ENCODE results near the gene C4A.
"Not testable (repeated sequence)": the region's sequence is repeated elsewhere in the genome, so short reads cannot be mapped to it uniquely, and the experiment has no call there.

Gene C4A

DNA sequence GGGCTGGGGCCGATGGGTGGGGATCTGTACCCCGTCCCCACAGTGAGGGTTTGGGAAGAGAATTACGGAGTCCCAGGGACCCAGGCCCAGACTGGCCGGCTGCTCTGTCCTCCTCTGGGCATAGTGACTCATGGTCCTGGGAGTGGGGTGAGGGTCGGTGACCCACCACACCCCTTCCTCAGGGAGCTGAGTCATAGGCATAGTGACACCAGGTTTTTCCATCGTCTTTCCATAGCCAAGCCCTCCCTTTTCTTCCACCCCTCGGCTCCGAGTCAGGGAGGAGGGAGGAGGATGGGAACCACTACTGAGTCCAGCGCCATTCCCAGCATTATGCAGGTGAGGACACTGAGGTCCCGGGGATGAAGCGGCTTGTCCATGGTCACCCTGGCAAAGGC lies 65.2 kb downstream of the C4A start:
- no peak for DNase-seq (ENCODE audit: low read depth in 1 of 2, low spot score in 1 of 2)
- no peak for TF ChIP-seq SPI1 (IDR thresholded peaks at IDR 0.05; ENCODE audit: borderline replicate concordance, low read depth)

DNA sequence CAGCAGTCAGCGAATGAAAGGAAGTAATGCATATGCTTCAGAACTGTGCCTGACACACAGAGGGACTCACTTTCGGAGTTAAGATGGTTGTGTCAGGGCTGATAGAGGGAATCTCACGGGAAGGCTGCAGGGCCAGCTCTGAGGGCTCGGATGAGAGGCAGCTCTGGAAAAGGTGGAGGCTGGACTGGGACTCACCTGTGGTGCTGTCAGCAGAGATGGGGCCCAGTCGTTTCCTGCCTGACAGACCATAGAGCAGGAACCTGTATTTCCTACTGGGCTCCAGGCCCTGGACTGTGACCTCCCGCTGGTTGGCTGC lies 65.6 kb downstream of the C4A start:
- H3K4me3 ChIP-seq (replicated peaks; ENCODE audit: insufficient read depth, low read length) = no peak overlapping the region
- no peak for DNase-seq (ENCODE audit: low read depth in 1 of 2, low spot score in 1 of 2)
- no peak overlapping the region for H3K27ac ChIP-seq (replicated peaks)
- TF ChIP-seq GABPA (IDR thresholded peaks at IDR 0.05; ENCODE audit: low read depth) (no peak), POLR2AphosphoS5 (IDR thresholded peaks at IDR 0.05; ENCODE audit: low read depth) (no peak), SPI1 (IDR thresholded peaks at IDR 0.05; ENCODE audit: borderline replicate concordance, low read depth) (no peak)
- TF ChIP-seq, protein P1, sequence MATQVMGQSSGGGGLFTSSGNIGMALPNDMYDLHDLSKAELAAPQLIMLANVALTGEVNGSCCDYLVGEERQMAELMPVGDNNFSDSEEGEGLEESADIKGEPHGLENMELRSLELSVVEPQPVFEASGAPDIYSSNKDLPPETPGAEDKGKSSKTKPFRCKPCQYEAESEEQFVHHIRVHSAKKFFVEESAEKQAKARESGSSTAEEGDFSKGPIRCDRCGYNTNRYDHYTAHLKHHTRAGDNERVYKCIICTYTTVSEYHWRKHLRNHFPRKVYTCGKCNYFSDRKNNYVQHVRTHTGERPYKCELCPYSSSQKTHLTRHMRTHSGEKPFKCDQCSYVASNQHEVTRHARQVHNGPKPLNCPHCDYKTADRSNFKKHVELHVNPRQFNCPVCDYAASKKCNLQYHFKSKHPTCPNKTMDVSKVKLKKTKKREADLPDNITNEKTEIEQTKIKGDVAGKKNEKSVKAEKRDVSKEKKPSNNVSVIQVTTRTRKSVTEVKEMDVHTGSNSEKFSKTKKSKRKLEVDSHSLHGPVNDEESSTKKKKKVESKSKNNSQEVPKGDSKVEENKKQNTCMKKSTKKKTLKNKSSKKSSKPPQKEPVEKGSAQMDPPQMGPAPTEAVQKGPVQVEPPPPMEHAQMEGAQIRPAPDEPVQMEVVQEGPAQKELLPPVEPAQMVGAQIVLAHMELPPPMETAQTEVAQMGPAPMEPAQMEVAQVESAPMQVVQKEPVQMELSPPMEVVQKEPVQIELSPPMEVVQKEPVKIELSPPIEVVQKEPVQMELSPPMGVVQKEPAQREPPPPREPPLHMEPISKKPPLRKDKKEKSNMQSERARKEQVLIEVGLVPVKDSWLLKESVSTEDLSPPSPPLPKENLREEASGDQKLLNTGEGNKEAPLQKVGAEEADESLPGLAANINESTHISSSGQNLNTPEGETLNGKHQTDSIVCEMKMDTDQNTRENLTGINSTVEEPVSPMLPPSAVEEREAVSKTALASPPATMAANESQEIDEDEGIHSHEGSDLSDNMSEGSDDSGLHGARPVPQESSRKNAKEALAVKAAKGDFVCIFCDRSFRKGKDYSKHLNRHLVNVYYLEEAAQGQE (IDR thresholded peaks at IDR 0.05; ENCODE audit: insufficient replicate concordance, low read depth) = no peak
- TF ChIP-seq, protein P2, sequence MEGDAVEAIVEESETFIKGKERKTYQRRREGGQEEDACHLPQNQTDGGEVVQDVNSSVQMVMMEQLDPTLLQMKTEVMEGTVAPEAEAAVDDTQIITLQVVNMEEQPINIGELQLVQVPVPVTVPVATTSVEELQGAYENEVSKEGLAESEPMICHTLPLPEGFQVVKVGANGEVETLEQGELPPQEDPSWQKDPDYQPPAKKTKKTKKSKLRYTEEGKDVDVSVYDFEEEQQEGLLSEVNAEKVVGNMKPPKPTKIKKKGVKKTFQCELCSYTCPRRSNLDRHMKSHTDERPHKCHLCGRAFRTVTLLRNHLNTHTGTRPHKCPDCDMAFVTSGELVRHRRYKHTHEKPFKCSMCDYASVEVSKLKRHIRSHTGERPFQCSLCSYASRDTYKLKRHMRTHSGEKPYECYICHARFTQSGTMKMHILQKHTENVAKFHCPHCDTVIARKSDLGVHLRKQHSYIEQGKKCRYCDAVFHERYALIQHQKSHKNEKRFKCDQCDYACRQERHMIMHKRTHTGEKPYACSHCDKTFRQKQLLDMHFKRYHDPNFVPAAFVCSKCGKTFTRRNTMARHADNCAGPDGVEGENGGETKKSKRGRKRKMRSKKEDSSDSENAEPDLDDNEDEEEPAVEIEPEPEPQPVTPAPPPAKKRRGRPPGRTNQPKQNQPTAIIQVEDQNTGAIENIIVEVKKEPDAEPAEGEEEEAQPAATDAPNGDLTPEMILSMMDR (IDR thresholded peaks at IDR 0.05; ENCODE audit: insufficient read depth, low read length) = no peak
- H3K27me3 ChIP-seq (ENCODE audit: insufficient read depth, poor library complexity, severe bottlenecking) = peaks cover 3% of the 10 kb centered on the region

More for the DNA sequence above, 65.2 kb downstream of the C4A start:
- Histone ChIP-seq H3K4me3 (replicated peaks; ENCODE audit: insufficient read depth, low read length) (no peak overlapping the region), H3K27ac (replicated peaks) (no peak overlapping the region), H3K27me3 (ENCODE audit: insufficient read depth, poor library complexity, severe bottlenecking) (peaks cover 3% of the 10 kb centered on the region)

DNA sequence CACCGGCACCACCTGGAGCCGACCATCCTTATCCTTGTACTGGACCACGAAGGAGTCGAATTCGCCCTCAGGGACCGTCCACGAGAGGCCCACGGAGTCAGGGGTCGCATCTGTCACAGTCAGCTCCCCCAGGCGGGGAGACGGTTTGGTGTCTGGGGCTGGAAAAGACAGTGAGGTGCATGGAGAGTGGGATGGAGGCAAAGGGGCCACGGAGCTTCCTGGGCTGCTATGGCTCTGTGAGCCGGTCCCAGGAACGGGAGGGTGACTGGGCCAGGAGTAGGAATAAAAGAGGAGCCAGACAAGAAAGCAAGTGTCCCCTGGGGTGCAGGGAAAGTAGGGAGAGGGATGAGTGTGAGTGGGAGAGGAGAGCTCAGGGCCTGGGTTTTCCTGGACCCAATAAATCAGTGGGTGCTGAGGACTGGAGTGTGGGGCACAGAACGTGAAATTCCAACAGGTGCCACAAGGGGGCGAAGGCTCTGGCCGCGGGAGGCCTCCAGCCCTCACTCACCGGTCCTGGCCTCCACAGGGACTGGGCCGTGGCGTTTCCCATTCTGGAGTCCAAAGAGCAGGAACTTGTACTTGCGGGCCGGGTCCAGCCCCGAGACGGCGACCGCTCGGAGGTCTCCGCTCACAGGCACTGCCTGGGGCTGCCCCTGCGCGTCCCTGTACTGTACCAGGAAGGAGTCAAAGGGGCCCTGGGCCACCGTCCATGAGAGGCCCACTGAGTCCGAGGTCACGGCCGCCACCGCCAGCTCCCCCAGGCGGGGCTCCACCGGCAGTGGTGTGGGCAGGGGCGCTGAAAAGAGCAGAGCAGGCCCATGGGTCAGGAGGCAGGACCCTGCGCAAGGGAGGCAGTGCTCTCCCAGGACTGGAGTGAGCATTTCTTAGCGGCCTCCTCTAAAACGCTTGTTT lies 66.3 kb downstream of the C4A start:
- H3K27me3 ChIP-seq (ENCODE audit: insufficient read depth, poor library complexity, severe bottlenecking) = peaks cover 3% of the 10 kb centered on the region
- peak; percentile 23 to 52 for DNase-seq (ENCODE audit: low read depth in 1 of 2, low spot score in 1 of 2)
- no peak overlapping the region for H3K4me3 ChIP-seq (replicated peaks; ENCODE audit: insufficient read depth, low read length)
- TF ChIP-seq, protein P2 (IDR thresholded peaks at IDR 0.05; ENCODE audit: insufficient read depth, low read length) = peak; percentile 76
- TF ChIP-seq POLR2AphosphoS5 (IDR thresholded peaks at IDR 0.05; ENCODE audit: low read depth) = no peak
- no peak overlapping the region for H3K27ac ChIP-seq (replicated peaks)

DNA sequence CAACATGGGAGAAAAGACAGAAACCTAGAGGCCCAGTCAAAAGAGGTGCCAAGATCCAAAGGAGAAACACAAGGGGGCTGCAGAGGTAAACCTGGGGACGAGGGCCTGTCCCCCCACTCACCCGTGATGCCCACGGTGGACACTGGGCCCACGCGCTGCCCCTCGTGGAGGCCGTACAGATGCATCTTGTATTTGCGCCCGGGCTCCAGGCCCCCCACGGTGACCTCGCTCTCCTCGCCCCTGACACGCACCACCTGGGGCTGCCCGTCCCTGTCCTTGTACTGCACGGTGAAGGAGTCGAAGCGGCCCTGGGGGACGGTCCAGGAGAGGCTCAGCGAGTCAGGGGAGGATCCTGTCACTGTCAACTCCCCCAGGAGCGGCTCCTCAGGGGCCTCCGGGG lies 67.3 kb downstream of the C4A start:
- not testable (repeated sequence) for DNase-seq (ENCODE audit: low read depth in 1 of 2, low spot score in 1 of 2); H3K27ac ChIP-seq (replicated peaks); H3K27me3 ChIP-seq (ENCODE audit: insufficient read depth, poor library complexity, severe bottlenecking); H3K4me3 ChIP-seq (replicated peaks; ENCODE audit: insufficient read depth, low read length)

DNA sequence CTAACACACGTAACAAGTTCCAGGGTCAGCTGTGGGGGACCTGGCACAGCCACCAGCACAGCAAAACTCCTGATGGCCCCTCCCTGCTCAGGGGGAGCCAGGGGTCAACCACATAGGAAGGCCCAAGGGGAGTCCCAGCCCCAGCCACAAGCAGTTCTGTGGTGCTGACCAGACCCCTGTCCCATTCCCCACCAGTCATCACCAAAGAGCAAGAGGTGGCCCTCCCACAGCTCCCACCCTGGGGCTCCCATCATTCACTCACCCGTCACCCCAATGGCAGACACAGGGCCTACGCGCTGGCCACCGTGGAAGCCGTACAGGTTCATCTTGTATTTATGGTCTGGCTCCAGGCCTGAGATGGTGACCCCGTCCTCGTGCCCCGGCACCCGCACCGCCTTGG lies 67.9 kb downstream of the C4A start:
- not testable (repeated sequence) for DNase-seq (ENCODE audit: low read depth in 1 of 2, low spot score in 1 of 2); H3K27ac ChIP-seq (replicated peaks); H3K27me3 ChIP-seq (ENCODE audit: insufficient read depth, poor library complexity, severe bottlenecking); H3K4me3 ChIP-seq (replicated peaks; ENCODE audit: insufficient read depth, low read length)

DNA sequence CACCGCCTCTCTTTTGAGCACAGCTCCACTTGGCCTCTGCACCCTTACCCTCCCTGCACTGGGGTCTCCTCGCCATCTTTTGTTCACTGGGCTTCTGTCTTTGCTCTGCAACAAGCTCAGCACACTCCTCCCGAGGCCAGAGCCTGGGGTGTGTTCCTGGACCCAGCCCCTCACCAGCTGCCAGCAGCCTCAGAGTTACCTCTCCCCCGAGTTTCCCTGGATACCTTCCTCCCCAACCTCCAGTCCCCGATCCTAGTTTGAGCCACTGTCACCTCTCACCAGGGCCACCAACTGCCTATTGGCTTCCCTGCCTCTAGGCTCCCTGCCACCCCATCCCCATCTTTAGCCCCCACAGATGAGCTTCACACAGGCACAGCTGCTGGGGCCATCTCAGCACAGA lies 68.7 kb downstream of the C4A start:
- H3K27ac ChIP-seq (replicated peaks) = no peak overlapping the region
- TF ChIP-seq, protein P1 (IDR thresholded peaks at IDR 0.05; ENCODE audit: insufficient replicate concordance, low read depth) = no peak
- H3K27me3 ChIP-seq (ENCODE audit: insufficient read depth, poor library complexity, severe bottlenecking) = peaks cover 3% of the 10 kb centered on the region
- H3K4me3 ChIP-seq (replicated peaks; ENCODE audit: insufficient read depth, low read length) = no peak overlapping the region
- no peak for DNase-seq (ENCODE audit: low read depth in 1 of 2, low spot score in 1 of 2)
